H1 (cell line): Measurements from ENCODE around the gene DSCAM. TPM values are rescaled to one million over a fixed set of nuclear protein-coding genes. Genes with fewer than 3 reads are reported as not detected.

Experiments used
- CHD7 ChIP-seq: fragments of 300-600 bp; sonication (generic); IDR thresholded peaks from 2 replicates; pipeline ENCODE4 v1.7.1; 2012; ENCODE audit warnings: low read length, moderate library complexity, mild to moderate bottlenecking, inconsistent platforms; ENCODE audit not compliant: insufficient replicate concordance
- polyA plus RNA-seq, 7 experiments: library from polyadenylated mRNA; depleted of rRNA in 3 of 7; stranded (reverse) in 5 of 7; unstranded in 2 of 7; fragments of >200 nt in 5 of 7; fragments of 200-250 nt in 2 of 7; gene quantifications; 1 replicate in 5 of 7; 2 replicates in 1 of 7; 4 replicates in 1 of 7; pipeline versions ENCODE4 v1.2.1 to v1.2.3, GENCODE V29; 2011 to 2013; ENCODE audit warnings: missing spikeins in 2 of 7, mixed read lengths in 2 of 7
- total RNA-seq: library from RNA; stranded (reverse); fragmentation: NEBNext Ultra II Directional; extraction: Animal tissue kit (Norgen Biotek cat#: 25700); gene quantifications from 2 replicates; pipeline ENCODE4 v1.2.1, GENCODE V29; 2021

DSCAM gene
- total and polyA plus RNA-seq, 2 of the 8 experiments (the other 6 are each of a cell fraction or from before 2014, with no cell fraction given), result 0.02 to 0.15 TPM

DNA sequence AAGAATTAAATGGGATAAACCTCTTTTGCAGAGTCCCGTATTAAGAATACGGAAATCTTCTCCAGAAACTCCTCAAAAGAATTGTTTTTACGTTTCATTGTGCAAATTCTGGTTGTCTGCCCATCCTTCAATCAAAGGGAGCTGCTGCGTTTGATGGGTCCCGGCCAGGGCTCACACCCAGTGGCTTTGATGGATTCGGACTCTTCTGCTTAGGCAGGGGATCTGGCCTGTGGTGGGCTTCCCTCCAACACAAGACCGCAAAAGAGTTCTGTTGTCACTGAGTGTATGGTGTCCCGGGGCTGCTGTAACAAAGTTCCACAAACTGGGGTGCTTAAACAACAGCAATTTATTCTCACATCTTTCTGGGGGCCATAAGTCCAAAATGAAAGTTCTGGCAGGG is 577.7 kb downstream of the DSCAM start (continued):
- no peak for TF ChIP-seq CHD7
- TF ChIP-seq, all 59 proteins: peak for 0
